CD4-positive, alpha-beta memory T cell (primary cell): ENCODE data around the gene TLNRD1. TPM values are rescaled to one million over a fixed set of nuclear protein-coding genes. Genes with fewer than 3 reads are reported as not detected.

ENCODE experiments used
- CTCF ChIA-PET: fragments of 350-600 bp; sonication (Branson Sonifier 250); formaldehyde crosslinking; loops from one replicate; lab custom pipeline; 2021; ENCODE audit warnings: inconsistent platforms; ENCODE audit not compliant: partially characterized antibody; lab: Charles Lee
- POLR2A ChIA-PET: fragments of 350-600 bp; sonication (Branson Sonifier 250); formaldehyde crosslinking; loops from one replicate; lab custom pipeline; 2021; ENCODE audit not compliant: partially characterized antibody; lab: Charles Lee
- DNase-seq, 5 donors: peaks; one replicate each; pipeline versions ENCODE4 v3.0.0 to v3.0.0-alpha.2; 2020 to 2022; ENCODE audit warnings: mixed read lengths in 1 of 5
- H3K27ac ChIP-seq: one replicate; pipeline ENCODE4 v1.7.0; 2013; ENCODE audit warnings: low read depth, low read length
- H3K27me3 ChIP-seq: 2 replicates; pipeline ENCODE4 v1.7.0; 2013; ENCODE audit warnings: mild to moderate bottlenecking, low read length, moderate library complexity; ENCODE audit not compliant: insufficient read depth
- H3K36me3 ChIP-seq: 2 replicates; pipeline ENCODE4 v1.7.0; 2013; ENCODE audit warnings: mild to moderate bottlenecking, low read length, moderate library complexity; ENCODE audit not compliant: insufficient read depth
- H3K4me1 ChIP-seq: 2 replicates; pipeline ENCODE4 v1.7.0; 2013; ENCODE audit warnings: mild to moderate bottlenecking, low read length, moderate library complexity; ENCODE audit not compliant: insufficient read depth
- H3K4me3 ChIP-seq, 2 donors: one replicate each; pipeline ENCODE4 v1.7.0; 2013; ENCODE audit warnings: low read length in 2 of 2, mild to moderate bottlenecking in 1 of 2
- H3K9me3 ChIP-seq, 2 donors: one replicate each; pipeline ENCODE4 v1.7.0; 2013; ENCODE audit warnings: low read length in 2 of 2, control low read depth in 1 of 2; ENCODE audit not compliant: control insufficient read depth in 1 of 2
- H3K27ac Mint-ChIP-seq, 7 donors: one replicate each; pipeline ENCODE4 v1.8.0; 2020 to 2021; ENCODE audit warnings: mixed read lengths in 7 of 7, mild to moderate bottlenecking in 6 of 7, inconsistent platforms in 3 of 7, moderate library complexity in 3 of 7
- H3K27me3 Mint-ChIP-seq, 2 donors: one replicate each; pipeline ENCODE4 v1.8.0; 2020 to 2021; ENCODE audit warnings: mixed read lengths in 2 of 2
- H3K36me3 Mint-ChIP-seq, 2 donors: one replicate each; pipeline ENCODE4 v1.8.0; 2020 to 2021; ENCODE audit warnings: mixed read lengths in 2 of 2, inconsistent platforms in 1 of 2, mild to moderate bottlenecking in 1 of 2
- H3K4me1 Mint-ChIP-seq, 4 donors: one replicate each; pipeline ENCODE4 v1.8.0; 2020 to 2021; ENCODE audit warnings: mixed read lengths in 4 of 4, mild to moderate bottlenecking in 1 of 4
- H3K4me3 Mint-ChIP-seq, 8 donors: one replicate each; pipeline ENCODE4 v1.8.0; 2020 to 2021; ENCODE audit warnings: mixed read lengths in 8 of 8, mild to moderate bottlenecking in 7 of 8, moderate library complexity in 6 of 8, inconsistent platforms in 3 of 8
- H3K9me3 Mint-ChIP-seq, 8 donors: one replicate each; pipeline ENCODE4 v1.8.0; 2020 to 2021; ENCODE audit warnings: mixed read lengths in 8 of 8, mild to moderate bottlenecking in 5 of 8, inconsistent platforms in 3 of 8, moderate library complexity in 1 of 8
- intact Hi-C: fragments of 100-400 bp; cut with micrococcal nuclease; formaldehyde crosslinking; loops from one replicate; pipeline ENCODE4 v1.15.1; 2023
- polyA plus RNA-seq, 2 donors: library from polyadenylated mRNA; unstranded; fragments of 300-500 nt; fragmentation: Illumina TruSeq; gene quantifications; one replicate each; pipeline ENCODE4 v1.2.3, GENCODE V29; 2021
- total RNA-seq, 2 experiments: library from RNA; stranded (reverse); gene quantifications; one replicate each; pipeline ENCODE4 v1.2.3, GENCODE V29; 2021

The TLNRD1 gene
- total and polyA plus RNA-seq, 4 experiments from 2014 or later, result 2.4 to 29.8 (median 17.5) TPM

- Histone ChIP-seq H3K4me1 (no peaks in the 10 kb centered on the region), H3K9me3 (no peaks in the 10 kb centered on the region), H3K27me3 (no peaks in the 10 kb centered on the region), H3K27ac (no peak overlapping the region), H3K4me3 (no peak overlapping the region), H3K36me3 (no peaks in the 10 kb centered on the region)
- DNase-seq, result no peak
- Mint-ChIP-seq H3K27me3 (no peaks in the 10 kb centered on the region), H3K4me1 (peaks cover 2 to 19% (median 16%) of the 10 kb centered on the region in 4 donors), H3K36me3 (peaks cover 28 to 42% of the 10 kb centered on the region in 2 donors), H3K27ac (no peak overlapping the region), H3K4me3 (no peak overlapping the region), H3K9me3 (peaks cover 0 to 3% (median under 1%) of the 10 kb centered on the region in 8 donors)
- intact Hi-C loops, result no loop called here
- CTCF ChIA-PET, result interaction anchor here (0.7 to 4.6 kb wide), 22 partner anchors 8 to 518 kb away, joined by 3 to 47 read pairs (median 4); partner anchors contain the start of gene TLNRD1
- POLR2A ChIA-PET, result interaction anchor here (3.8 kb wide), 1 partner anchor 32 kb away, joined by 15 read pairs; the partner anchor contains the start of gene TLNRD1
Observed at GRCh38 chr15:80969316-80969715, 31.4 kb upstream of the TLNRD1 start.

- POLR2A ChIA-PET, result interaction anchor here (3.8 kb wide), 1 partner anchor 31 kb away, joined by 15 read pairs; the partner anchor contains the start of gene TLNRD1
Observed at GRCh38 chr15:80970018-80970657, 30.6 kb upstream of the TLNRD1 start.

GRCh38 chr15:80970658-80971057, 30.1 kb upstream of the TLNRD1 start:
- Mint-ChIP-seq H3K27me3 (no peaks in the 10 kb centered on the region), H3K4me3 (no peak overlapping the region), H3K27ac (peak overlapping the region in 3 of 7 donors; percentile 51 to 68 (median 55)), H3K4me1 (peaks cover 6 to 26% (median 22%) of the 10 kb centered on the region in 4 donors), H3K9me3 (peaks cover 0 to 2% (median 0%) of the 10 kb centered on the region in 8 donors), H3K36me3 (peaks cover 14 to 32% of the 10 kb centered on the region in 2 donors)
- H3K4me3 ChIP-seq, result no peak overlapping the region
- CTCF ChIA-PET, result interaction anchor here (0.7 to 4.6 kb wide), 27 partner anchors 9 to 1589 kb away, joined by 3 to 47 read pairs (median 4); partner anchors contain the start of gene TLNRD1
- DNase-seq, result no peak
- no peaks in the 10 kb centered on the region for H3K9me3 ChIP-seq
- no peaks in the 10 kb centered on the region for H3K27me3 ChIP-seq
- intact Hi-C loops, result loop anchor here (10.0 kb wide), 1 partner anchor 434 kb away; no protein-coding TSS in a partner anchor
- H3K4me1 ChIP-seq, result peaks cover 8% of the 10 kb centered on the region
- POLR2A ChIA-PET, result interaction anchor here (3.8 kb wide), 1 partner anchor 31 kb away, joined by 15 read pairs; the partner anchor contains the start of gene TLNRD1
- no peak overlapping the region for H3K27ac ChIP-seq
- no peaks in the 10 kb centered on the region for H3K36me3 ChIP-seq

More at GRCh38 chr15:80970018-80970657, 30.6 kb upstream of the TLNRD1 start:
- Mint-ChIP-seq H3K36me3 (peaks cover 19 to 34% of the 10 kb centered on the region in 2 donors), H3K4me1 (peaks cover 3 to 21% (median 17%) of the 10 kb centered on the region in 4 donors), H3K27ac (peak overlapping the region in 4 of 7 donors; percentile 3 to 68 (median 44)), H3K27me3 (no peaks in the 10 kb centered on the region), H3K9me3 (peaks cover 0 to 2% (median 0%) of the 10 kb centered on the region in 8 donors), H3K4me3 (no peak overlapping the region)
- Histone ChIP-seq H3K27ac (no peak overlapping the region), H3K4me3 (no peak overlapping the region), H3K9me3 (no peaks in the 10 kb centered on the region), H3K4me1 (peaks cover 3% of the 10 kb centered on the region), H3K36me3 (no peaks in the 10 kb centered on the region), H3K27me3 (no peaks in the 10 kb centered on the region)
- DNase-seq, result peak; percentile 52 to 65 (median 64)
- intact Hi-C loops, result loop anchor here (10.0 kb wide), 1 partner anchor 435 kb away; no protein-coding TSS in a partner anchor
- CTCF ChIA-PET, result interaction anchor here (0.7 to 4.6 kb wide), 29 partner anchors 8 to 1589 kb away, joined by 3 to 47 read pairs (median 4); partner anchors contain the start of gene TLNRD1

GRCh38 chr15:80971143-80971542, 29.6 kb upstream of the TLNRD1 start:
- DNase-seq, result no peak
- intact Hi-C loops, result loop anchor here (10.0 kb wide), 1 partner anchor 434 kb away; no protein-coding TSS in a partner anchor
- Histone ChIP-seq H3K36me3 (no peaks in the 10 kb centered on the region), H3K27me3 (no peaks in the 10 kb centered on the region), H3K27ac (no peak overlapping the region), H3K4me3 (no peak overlapping the region), H3K9me3 (no peaks in the 10 kb centered on the region), H3K4me1 (peaks cover 8% of the 10 kb centered on the region)
- CTCF ChIA-PET, result interaction anchor here (1.0 to 4.4 kb wide), 6 partner anchors 15 to 534 kb away, joined by 3 to 47 read pairs (median 16); no protein-coding TSS in a partner anchor
- POLR2A ChIA-PET, result interaction anchor here (3.8 kb wide), 1 partner anchor 30 kb away, joined by 15 read pairs; the partner anchor contains the start of gene TLNRD1
- Mint-ChIP-seq H3K4me1 (peaks cover 6 to 29% (median 23%) of the 10 kb centered on the region in 4 donors), H3K36me3 (peaks cover 13 to 31% of the 10 kb centered on the region in 2 donors), H3K4me3 (no peak overlapping the region), H3K27ac (peak overlapping the region in 2 of 7 donors; percentile 27 to 49), H3K27me3 (no peaks in the 10 kb centered on the region), H3K9me3 (peaks cover 0 to 2% (median 0%) of the 10 kb centered on the region in 8 donors)

GRCh38 chr15:80972276-80972675, 28.4 kb upstream of the TLNRD1 start:
- POLR2A ChIA-PET, result no interaction called here
- Mint-ChIP-seq H3K36me3 (peaks cover 13 to 34% of the 10 kb centered on the region in 2 donors), H3K27me3 (no peaks in the 10 kb centered on the region), H3K9me3 (peaks cover 0 to 2% (median 0%) of the 10 kb centered on the region in 8 donors), H3K4me3 (no peak overlapping the region), H3K4me1 (peaks cover 13 to 40% (median 32%) of the 10 kb centered on the region in 4 donors), H3K27ac (peak overlapping the region in 3 of 7 donors; percentile 33 to 60 (median 37))
- H3K36me3 ChIP-seq, result no peaks in the 10 kb centered on the region
- no peak overlapping the region for H3K27ac ChIP-seq
- no peaks in the 10 kb centered on the region for H3K27me3 ChIP-seq
- intact Hi-C loops, result loop anchor here (10.0 kb wide), 1 partner anchor 433 kb away; no protein-coding TSS in a partner anchor
- no peak overlapping the region for H3K4me3 ChIP-seq
- CTCF ChIA-PET, result interaction anchor here (1.2 to 4.4 kb wide), 3 partner anchors 14 to 517 kb away, joined by 3 to 47 read pairs (median 8); no protein-coding TSS in a partner anchor
- H3K4me1 ChIP-seq, result peaks cover 10% of the 10 kb centered on the region
- no peaks in the 10 kb centered on the region for H3K9me3 ChIP-seq
- no peak for DNase-seq

GRCh38 chr15:80974914-80975313, 25.8 kb upstream of the TLNRD1 start:
- no peaks in the 10 kb centered on the region for H3K27me3 Mint-ChIP-seq
- Histone ChIP-seq H3K9me3 (no peaks in the 10 kb centered on the region), H3K4me1 (peaks cover 16% of the 10 kb centered on the region), H3K36me3 (peaks cover 22% of the 10 kb centered on the region), H3K27ac (no peak overlapping the region), H3K4me3 (no peak overlapping the region), H3K27me3 (no peaks in the 10 kb centered on the region)
- POLR2A ChIA-PET, result interaction anchor here (0.6 kb wide), 1 partner anchor 321 kb away, joined by 3 read pairs; no protein-coding TSS in a partner anchor
- intact Hi-C loops, result loop anchor here (10.0 kb wide), 1 partner anchor 430 kb away; no protein-coding TSS in a partner anchor
- CTCF ChIA-PET, result interaction anchor here (0.9 to 1.4 kb wide), 7 partner anchors 11 to 520 kb away, joined by 3 to 7 read pairs (median 6); no protein-coding TSS in a partner anchor
- H3K4me3 Mint-ChIP-seq, result no peak overlapping the region
- peaks cover 26 to 55% (median 38%) of the 10 kb centered on the region in 4 donors for H3K4me1 Mint-ChIP-seq
- H3K36me3 Mint-ChIP-seq, result peaks cover 32 to 52% of the 10 kb centered on the region in 2 donors
- H3K9me3 Mint-ChIP-seq, result peaks cover 0 to 2% (median 0%) of the 10 kb centered on the region in 8 donors
- peak overlapping the region in 5 of 7 donors; percentile 18 to 79 (median 71) for H3K27ac Mint-ChIP-seq
- no peak for DNase-seq
